Measurements from ENCODE around the gene PSMG4.

The PSMG4 gene

DNA sequence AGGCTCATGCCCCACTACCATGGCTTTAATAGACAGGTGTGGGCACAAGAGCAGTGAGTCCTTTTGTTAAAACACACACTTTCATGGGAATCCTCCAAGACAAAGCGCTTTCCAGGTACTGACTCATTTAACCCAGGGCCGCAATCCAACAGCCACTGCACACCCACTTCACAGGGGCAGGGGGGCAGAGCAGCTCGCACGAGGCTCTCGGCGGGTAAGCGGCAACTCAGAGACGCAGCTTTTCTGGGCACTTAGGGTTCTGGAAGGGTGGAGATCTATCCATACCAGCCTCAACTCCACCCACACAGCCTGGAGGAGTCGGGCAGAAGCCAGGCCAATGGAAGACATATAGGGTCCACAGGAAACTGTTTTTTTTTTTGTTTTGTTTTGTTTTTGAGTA lies 28.6 kb downstream of the PSMG4 start:
- H3K4me1 ChIP-seq (ENCODE audit: low read length) = no peaks in the 10 kb centered on the region
- no peaks in the 10 kb centered on the region for H3K36me3 ChIP-seq (replicated peaks; ENCODE audit: insufficient read depth, low read length)
- no peaks in the 10 kb centered on the region for H3K79me2 ChIP-seq (ENCODE audit: low read length)
- H3F3A ChIP-seq (ENCODE audit: insufficient read depth, low read length) = no peaks in the 10 kb centered on the region
- DNase-seq = no peak
- H4K20me1 ChIP-seq (ENCODE audit: insufficient read depth, low read length) = no peaks in the 10 kb centered on the region
- H3K4me2 ChIP-seq (ENCODE audit: low read depth, low read length) = no peak overlapping the region
- H3K9me2 ChIP-seq (replicated peaks; ENCODE audit: insufficient read depth, low read length) = no peaks in the 10 kb centered on the region
- no peak overlapping the region for H3K27ac ChIP-seq (ENCODE audit: low read length)
- no peaks in the 10 kb centered on the region for H3K9me3 ChIP-seq (replicated peaks; ENCODE audit: insufficient read depth, low read length)
- no peak overlapping the region for H3K4me3 ChIP-seq (ENCODE audit: low read length)
- H3K27me3 ChIP-seq (replicated peaks; ENCODE audit: insufficient read depth, low read length) = no peaks in the 10 kb centered on the region
- H3K9ac ChIP-seq (ENCODE audit: low read length) = no peak overlapping the region
- TF ChIP-seq EZH2phosphoT487 (IDR thresholded peaks at IDR 0.05; ENCODE audit: low read length) (no peak), EZH2 (optimal IDR thresholded peaks at IDR 0.05; ENCODE audit: low read depth, low read length) (no peak)
- TF ChIP-seq, protein P1, sequence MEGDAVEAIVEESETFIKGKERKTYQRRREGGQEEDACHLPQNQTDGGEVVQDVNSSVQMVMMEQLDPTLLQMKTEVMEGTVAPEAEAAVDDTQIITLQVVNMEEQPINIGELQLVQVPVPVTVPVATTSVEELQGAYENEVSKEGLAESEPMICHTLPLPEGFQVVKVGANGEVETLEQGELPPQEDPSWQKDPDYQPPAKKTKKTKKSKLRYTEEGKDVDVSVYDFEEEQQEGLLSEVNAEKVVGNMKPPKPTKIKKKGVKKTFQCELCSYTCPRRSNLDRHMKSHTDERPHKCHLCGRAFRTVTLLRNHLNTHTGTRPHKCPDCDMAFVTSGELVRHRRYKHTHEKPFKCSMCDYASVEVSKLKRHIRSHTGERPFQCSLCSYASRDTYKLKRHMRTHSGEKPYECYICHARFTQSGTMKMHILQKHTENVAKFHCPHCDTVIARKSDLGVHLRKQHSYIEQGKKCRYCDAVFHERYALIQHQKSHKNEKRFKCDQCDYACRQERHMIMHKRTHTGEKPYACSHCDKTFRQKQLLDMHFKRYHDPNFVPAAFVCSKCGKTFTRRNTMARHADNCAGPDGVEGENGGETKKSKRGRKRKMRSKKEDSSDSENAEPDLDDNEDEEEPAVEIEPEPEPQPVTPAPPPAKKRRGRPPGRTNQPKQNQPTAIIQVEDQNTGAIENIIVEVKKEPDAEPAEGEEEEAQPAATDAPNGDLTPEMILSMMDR (IDR thresholded peaks at IDR 0.05; ENCODE audit: low read length) = no peak
- H2AFZ ChIP-seq (ENCODE audit: low read length) = no peak overlapping the region

DNA sequence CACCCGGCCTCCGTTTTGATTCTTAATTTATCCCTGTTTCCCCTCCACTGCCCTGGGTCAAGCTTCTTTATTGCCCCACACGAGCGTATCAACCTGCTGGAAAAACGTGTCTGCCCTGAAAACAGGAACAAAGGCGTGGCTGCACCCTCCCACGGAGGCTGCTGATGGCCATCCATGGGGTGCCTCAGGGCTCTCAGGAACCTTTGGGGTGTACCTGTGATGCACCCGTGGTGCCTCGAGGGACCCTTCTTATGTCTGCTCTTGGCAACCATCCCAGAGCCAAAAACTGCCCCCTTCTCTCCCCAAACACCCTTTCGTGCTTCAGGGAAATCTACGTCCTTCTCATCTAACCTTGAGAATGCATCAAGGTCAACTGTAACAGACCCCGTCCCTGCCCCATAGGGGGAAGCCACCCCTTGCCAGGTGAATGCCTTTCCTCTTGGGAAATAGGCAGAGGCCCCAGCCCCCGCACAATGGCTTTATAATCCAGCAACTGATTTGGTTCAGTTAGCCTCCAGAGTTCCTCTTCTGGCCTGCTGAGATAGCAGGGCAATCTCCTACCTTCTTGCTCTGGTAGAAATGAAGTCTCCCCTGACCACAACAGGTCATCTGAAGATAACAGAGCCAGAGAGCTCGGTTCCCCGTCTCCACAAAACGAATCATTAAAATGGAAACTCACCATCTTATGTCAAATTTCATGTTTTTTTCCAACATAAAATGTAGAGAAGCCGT lies 29.4 kb downstream of the PSMG4 start:
- no peak overlapping the region for H3K4me3 ChIP-seq (ENCODE audit: low read length)
- no peaks in the 10 kb centered on the region for H3K9me3 ChIP-seq (replicated peaks; ENCODE audit: insufficient read depth, low read length)
- DNase-seq = no peak
- no peaks in the 10 kb centered on the region for H3K36me3 ChIP-seq (replicated peaks; ENCODE audit: insufficient read depth, low read length)
- H3K4me1 ChIP-seq (ENCODE audit: low read length) = no peaks in the 10 kb centered on the region
- no peak overlapping the region for H3K27ac ChIP-seq (ENCODE audit: low read length)
- TF ChIP-seq EZH2 (optimal IDR thresholded peaks at IDR 0.05; ENCODE audit: low read depth, low read length) = no peak
- TF ChIP-seq EZH2phosphoT487 (IDR thresholded peaks at IDR 0.05; ENCODE audit: low read length) = no peak
- TF ChIP-seq, protein P1 (IDR thresholded peaks at IDR 0.05; ENCODE audit: low read length) = no peak
- H3K9me2 ChIP-seq (replicated peaks; ENCODE audit: insufficient read depth, low read length) = no peaks in the 10 kb centered on the region
- no peaks in the 10 kb centered on the region for H3K79me2 ChIP-seq (ENCODE audit: low read length)
- no peaks in the 10 kb centered on the region for H4K20me1 ChIP-seq (ENCODE audit: insufficient read depth, low read length)
- H2AFZ ChIP-seq (ENCODE audit: low read length) = no peak overlapping the region
- H3K27me3 ChIP-seq (replicated peaks; ENCODE audit: insufficient read depth, low read length) = no peaks in the 10 kb centered on the region
- no peak overlapping the region for H3K4me2 ChIP-seq (ENCODE audit: low read depth, low read length)
- H3F3A ChIP-seq (ENCODE audit: insufficient read depth, low read length) = no peaks in the 10 kb centered on the region
- H3K9ac ChIP-seq (ENCODE audit: low read length) = no peak overlapping the region

DNA sequence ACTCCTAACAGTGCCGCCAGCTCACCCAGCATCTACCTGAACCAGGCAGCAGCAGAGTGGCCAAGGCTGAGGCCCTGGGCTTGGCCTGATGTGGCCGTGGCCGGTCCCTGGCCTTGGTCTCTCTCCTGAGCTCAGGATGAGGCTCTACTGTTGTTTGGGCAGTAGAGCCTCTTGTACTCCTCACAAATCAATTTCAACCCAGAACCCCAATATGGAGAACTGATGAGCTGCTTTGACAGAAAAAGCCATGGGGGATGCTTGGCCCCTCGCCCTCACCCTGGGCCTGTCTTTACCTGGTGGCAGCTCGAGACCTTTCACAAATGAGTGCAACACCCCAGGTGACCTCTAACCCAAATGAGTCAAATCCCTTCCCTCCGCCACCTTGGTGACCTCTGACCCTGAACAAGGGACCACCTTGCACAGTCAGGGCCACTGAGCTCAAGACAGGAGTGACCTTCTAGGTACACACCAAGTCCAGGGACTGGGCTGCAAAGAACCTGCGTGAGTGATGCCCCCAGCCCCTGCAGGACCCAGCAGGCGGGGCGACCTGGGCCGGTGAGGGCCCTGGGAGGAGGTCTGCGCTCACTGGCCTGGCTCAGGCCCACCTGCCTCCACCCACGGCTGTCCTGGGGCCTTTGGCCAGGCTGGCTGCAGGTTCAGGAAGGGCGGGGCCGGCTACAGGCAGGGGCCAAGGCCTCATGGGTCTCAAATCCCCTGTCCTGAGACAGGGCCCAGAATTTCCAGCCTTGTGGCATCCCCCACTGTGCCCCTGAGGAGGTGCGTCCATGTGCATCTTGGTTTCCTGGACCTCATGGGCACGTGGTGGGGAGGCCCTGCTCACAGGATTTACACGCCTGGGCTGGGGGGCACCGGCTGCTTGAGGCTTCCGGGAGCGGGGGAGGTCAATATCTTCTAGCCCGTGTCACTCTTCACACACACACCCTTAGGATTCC lies 30.2 kb downstream of the PSMG4 start:
- Histone ChIP-seq H3K4me3 (ENCODE audit: low read length) (no peak overlapping the region), H3K4me1 (ENCODE audit: low read length) (no peaks in the 10 kb centered on the region), H3K4me2 (ENCODE audit: low read depth, low read length) (no peak overlapping the region), H3F3A (ENCODE audit: insufficient read depth, low read length) (no peaks in the 10 kb centered on the region), H3K9me2 (replicated peaks; ENCODE audit: insufficient read depth, low read length) (no peaks in the 10 kb centered on the region), H3K36me3 (replicated peaks; ENCODE audit: insufficient read depth, low read length) (no peaks in the 10 kb centered on the region), H3K27ac (ENCODE audit: low read length) (no peak overlapping the region), H3K79me2 (ENCODE audit: low read length) (no peaks in the 10 kb centered on the region), H2AFZ (ENCODE audit: low read length) (no peak overlapping the region), H3K9me3 (replicated peaks; ENCODE audit: insufficient read depth, low read length) (no peaks in the 10 kb centered on the region), H3K27me3 (replicated peaks; ENCODE audit: insufficient read depth, low read length) (no peaks in the 10 kb centered on the region), H4K20me1 (ENCODE audit: insufficient read depth, low read length) (no peaks in the 10 kb centered on the region), H3K9ac (ENCODE audit: low read length) (no peak overlapping the region)
- TF ChIP-seq EZH2 (optimal IDR thresholded peaks at IDR 0.05; ENCODE audit: low read depth, low read length) = no peak
- TF ChIP-seq, protein P1 (IDR thresholded peaks at IDR 0.05; ENCODE audit: low read length) = no peak
- TF ChIP-seq EZH2phosphoT487 (IDR thresholded peaks at IDR 0.05; ENCODE audit: low read length) = no peak
- DNase-seq = no peak

Measured in MM.1S (cell line).